Left lung (tissue), 10 donors: ENCODE measurements around the gene DCD. TPM values are rescaled to one million over a fixed set of nuclear protein-coding genes. Genes with fewer than 3 reads are reported as not detected.

ENCODE experiments used
- ATAC-seq: fragments of 200-7000 bp; cut with Tn5 transposase; one replicate; pipeline ENCODE4 v1.9.1; 2020; ENCODE audit warnings: moderate library complexity
- DNase-seq, 4 donors: peaks; one replicate each; pipeline ENCODE4 v3.0.0-alpha.2; 2013 to 2020
- H3K27ac ChIP-seq, 2 donors: fragments of 200-600 bp; sonication (generic) in 1 of 2; one replicate each; pipeline versions ENCODE4 v1.5.0 to v1.8.0; 2020 to 2021
- H3K27me3 ChIP-seq, 2 donors: fragments of 200-600 bp; sonication (generic) in 1 of 2; one replicate each; pipeline versions ENCODE4 v1.5.0 to v1.8.0; 2020 to 2021
- H3K36me3 ChIP-seq, 2 donors: fragments of 200-600 bp; sonication (generic) in 1 of 2; one replicate each; pipeline versions ENCODE4 v1.5.0 to v1.8.0; 2020 to 2021
- H3K4me1 ChIP-seq, 2 donors: fragments of 200-600 bp; one replicate each; pipeline ENCODE4 v1.8.0; 2021
- H3K4me3 ChIP-seq, 2 donors: fragments of 200-600 bp; sonication (generic) in 1 of 2; one replicate each; pipeline versions ENCODE4 v1.5.0 to v1.8.0; 2020 to 2021; ENCODE audit warnings: mild to moderate bottlenecking in 1 of 2
- H3K9me3 ChIP-seq, 2 donors: fragments of 200-600 bp; sonication (generic) in 1 of 2; one replicate each; pipeline versions ENCODE4 v1.5.0 to v1.8.0; 2020 to 2021
- CTCF ChIP-seq, 2 donors: fragments of 200-600 bp; sonication (generic) in 1 of 2; IDR thresholded peaks; one replicate each; pipeline versions ENCODE4 v1.5.0 to v1.8.0; 2021; ENCODE audit warnings: antibody characterized with exemption in 2 of 2
- intact Hi-C, 2 donors: fragments of 100-400 bp; cut with DNase I; formaldehyde crosslinking; loops; one replicate each; pipeline versions ENCODE4 v1.11.2 to v1.14.2; 2022
- polyA plus RNA-seq, 6 donors: library from polyadenylated mRNA; unstranded; fragments of 120-200 nt; gene quantifications; one replicate each; pipeline ENCODE4 v1.2.1, GENCODE V29; 2013; ENCODE audit not compliant: insufficient read length in 6 of 6
- total RNA-seq, 2 donors: library from RNA; stranded (reverse); fragmentation: NEBNext Ultra II Directional; extraction: Animal tissue kit (Norgen Biotek cat#: 25700); gene quantifications; one replicate each; pipeline ENCODE4 v1.2.1, GENCODE V29; 2021
- donor health status: DM: no; HTN: yes; CAD: no.
- donor health status: DM: no; HTN: no; CAD: no.

The DCD gene
- total and polyA plus RNA-seq, 8 donors: not detected

- H3K27me3 ChIP-seq: peaks cover 0 to 4% of the 10 kb centered on the region in 2 donors
- TF ChIP-seq CTCF (IDR thresholded peaks at IDR 0.05): no peak
Measured at GRCh38 chr12:54608156-54608555, 40.0 kb downstream of the DCD start.

GRCh38 chr12:54606556-54606955 lies 41.6 kb downstream of the DCD start:
- ATAC-seq: no peak
- peaks cover 0 to 4% of the 10 kb centered on the region in 2 donors for H3K27me3 ChIP-seq

More at GRCh38 chr12:54608156-54608555, 40.0 kb downstream of the DCD start:
- no peaks in the 10 kb centered on the region for H3K9me3 ChIP-seq
- H3K36me3 ChIP-seq: no peaks in the 10 kb centered on the region
- intact Hi-C loops: no loop called here
- ATAC-seq (no peak), DNase-seq (no peak)
- H3K27ac ChIP-seq: no peak overlapping the region
- no peaks in the 10 kb centered on the region for H3K4me1 ChIP-seq
- H3K4me3 ChIP-seq: no peak overlapping the region

GRCh38 chr12:54605138-54605970 lies 42.8 kb downstream of the DCD start:
- Histone ChIP-seq H3K9me3 (no peaks in the 10 kb centered on the region), H3K4me1 (no peaks in the 10 kb centered on the region), H3K4me3 (no peak overlapping the region), H3K36me3 (no peaks in the 10 kb centered on the region), H3K27me3 (peaks cover 0 to 4% of the 10 kb centered on the region in 2 donors), H3K27ac (no peak overlapping the region)
- DNase-seq (no peak), ATAC-seq (no peak)
- TF ChIP-seq CTCF (IDR thresholded peaks at IDR 0.05): no peak
- intact Hi-C loops: no loop called here

More at GRCh38 chr12:54606556-54606955, 41.6 kb downstream of the DCD start:
- DNase-seq: no peak
- no peak for TF ChIP-seq CTCF (IDR thresholded peaks at IDR 0.05)
- Histone ChIP-seq H3K9me3 (no peaks in the 10 kb centered on the region), H3K4me1 (no peaks in the 10 kb centered on the region), H3K4me3 (no peak overlapping the region), H3K27ac (no peak overlapping the region), H3K36me3 (no peaks in the 10 kb centered on the region)
- intact Hi-C loops: no loop called here

GRCh38 chr12:54604436-54604835 lies 43.7 kb downstream of the DCD start:
- H3K9me3 ChIP-seq: no peaks in the 10 kb centered on the region
- H3K27ac ChIP-seq: no peak overlapping the region
- H3K27me3 ChIP-seq: peaks cover 0 to 4% of the 10 kb centered on the region in 2 donors
- no peak for TF ChIP-seq CTCF (IDR thresholded peaks at IDR 0.05)
- intact Hi-C loops: no loop called here
- H3K4me1 ChIP-seq: no peaks in the 10 kb centered on the region
- no peaks in the 10 kb centered on the region for H3K36me3 ChIP-seq
- ATAC-seq: no peak
- no peak overlapping the region for H3K4me3 ChIP-seq
- DNase-seq: no peak

GRCh38 chr12:54603872-54604271 lies 44.3 kb downstream of the DCD start:
- intact Hi-C loops: no loop called here
- DNase-seq: no peak

More at GRCh38 chr12:54603872-54604271, 44.3 kb downstream of the DCD start:
- Histone ChIP-seq H3K4me1 (no peaks in the 10 kb centered on the region), H3K27me3 (peaks cover 0 to 8% of the 10 kb centered on the region in 2 donors), H3K4me3 (no peak overlapping the region), H3K36me3 (no peaks in the 10 kb centered on the region), H3K27ac (no peak overlapping the region), H3K9me3 (no peaks in the 10 kb centered on the region)
- ATAC-seq: no peak
- no peak for TF ChIP-seq CTCF (IDR thresholded peaks at IDR 0.05)
